H9 (cell line): ENCODE results near the gene FBH1. TPM values are rescaled to one million over a fixed set of nuclear protein-coding genes. Genes with fewer than 3 reads are reported as not detected.

Source experiments
- DNase-seq: peaks from one replicate; pipeline ENCODE4 v3.0.0-alpha.2; 2017
- H2AFZ ChIP-seq: one replicate; pipeline ENCODE4 v1.6.1; 2013; ENCODE audit warnings: mild to moderate bottlenecking, low read length, control low read depth, moderate library complexity
- H2AK5ac ChIP-seq: 2 replicates; pipeline ENCODE4 v1.6.1; 2013; ENCODE audit warnings: low read length, control low read depth, mixed read lengths; ENCODE audit not compliant: insufficient read length
- H2BK120ac ChIP-seq: one replicate; pipeline ENCODE4 v1.6.1; 2013; ENCODE audit warnings: low read depth, mild to moderate bottlenecking, low read length, control low read depth, inconsistent platforms; ENCODE audit not compliant: poor library complexity, severe bottlenecking
- H2BK12ac ChIP-seq: 2 replicates; pipeline ENCODE4 v1.6.1; 2013; ENCODE audit warnings: low read length, control low read depth, mixed read lengths, low read depth; ENCODE audit not compliant: insufficient read length
- H2BK15ac ChIP-seq: 2 replicates; pipeline ENCODE4 v1.6.1; 2013; ENCODE audit warnings: low read depth, low read length, control low read depth
- H2BK20ac ChIP-seq: one replicate; pipeline ENCODE4 v1.6.1; 2013; ENCODE audit warnings: low read depth, mild to moderate bottlenecking, low read length, control low read depth, inconsistent platforms; ENCODE audit not compliant: poor library complexity, severe bottlenecking
- H2BK5ac ChIP-seq: 2 replicates; pipeline ENCODE4 v1.6.1; 2013; ENCODE audit warnings: low read length, control low read depth, mixed read lengths; ENCODE audit not compliant: insufficient read length
- H3K14ac ChIP-seq: 2 replicates; pipeline ENCODE4 v1.6.1; 2013; ENCODE audit warnings: low read length, control low read depth; ENCODE audit not compliant: insufficient read depth
- H3K18ac ChIP-seq: 2 replicates; pipeline ENCODE4 v1.6.1; 2013; ENCODE audit warnings: low read depth, mild to moderate bottlenecking, mixed read lengths, low read length, control low read depth; ENCODE audit not compliant: insufficient read length
- H3K23ac ChIP-seq: 2 replicates; pipeline ENCODE4 v1.6.1; 2013; ENCODE audit warnings: low read length, control low read depth, mixed read lengths, low read depth; ENCODE audit not compliant: insufficient read length
- H3K23me2 ChIP-seq: 2 replicates; pipeline ENCODE4 v1.6.1; 2013; ENCODE audit warnings: low read depth, mild to moderate bottlenecking, mixed read lengths, low read length, control low read depth; ENCODE audit not compliant: insufficient read length, poor library complexity, severe bottlenecking
- H3K27ac ChIP-seq: 2 replicates; pipeline ENCODE4 v1.5.1; 2013; ENCODE audit warnings: low read length, control low read depth, mixed read lengths, low read depth; ENCODE audit not compliant: insufficient read length
- H3K27me3 ChIP-seq: 2 replicates; pipeline ENCODE4 v1.6.1; 2013; ENCODE audit warnings: low read length, control low read depth, inconsistent platforms; ENCODE audit not compliant: insufficient read depth
- H3K4ac ChIP-seq: 2 replicates; pipeline ENCODE4 v1.6.1; 2013; ENCODE audit warnings: low read depth, mild to moderate bottlenecking, control low read depth, inconsistent platforms, low read length, moderate library complexity
- H3K4me1 ChIP-seq: 2 replicates; pipeline ENCODE4 v1.6.1; 2013; ENCODE audit warnings: low read length, control low read depth, inconsistent platforms; ENCODE audit not compliant: insufficient read depth
- H3K4me2 ChIP-seq: 2 replicates; pipeline ENCODE4 v1.6.1; 2013; ENCODE audit warnings: low read length, control low read depth, mixed read lengths; ENCODE audit not compliant: insufficient read length, insufficient read depth
- H3K56ac ChIP-seq: 2 replicates; pipeline ENCODE4 v1.6.1; 2013; ENCODE audit warnings: low read depth, mild to moderate bottlenecking, mixed read lengths, low read length, control low read depth; ENCODE audit not compliant: insufficient read length
- H3K79me1 ChIP-seq: 2 replicates; pipeline ENCODE4 v1.6.1; 2013; ENCODE audit warnings: low read depth, mild to moderate bottlenecking, moderate library complexity, low read length, control low read depth, inconsistent platforms; ENCODE audit not compliant: insufficient read depth, poor library complexity, severe bottlenecking
- H3K79me2 ChIP-seq: 2 replicates; pipeline ENCODE4 v1.6.1; 2013; ENCODE audit warnings: low read length, control low read depth, inconsistent platforms; ENCODE audit not compliant: insufficient read depth
- H3K9ac ChIP-seq: 2 replicates; pipeline ENCODE4 v1.6.1; 2013; ENCODE audit warnings: low read length, control low read depth, mixed read lengths; ENCODE audit not compliant: insufficient read length; ENCODE audit errors: extremely low read depth
- H3K9me3 ChIP-seq: one replicate; pipeline ENCODE4 v1.6.1; 2013; ENCODE audit warnings: low read depth, low read length, inconsistent platforms; ENCODE audit not compliant: control insufficient read depth
- H3T11ph ChIP-seq: one replicate; pipeline ENCODE4 v1.6.1; 2013; ENCODE audit warnings: mild to moderate bottlenecking, low read length, control low read depth, inconsistent platforms
- H4K20me1 ChIP-seq: one replicate; pipeline ENCODE4 v1.6.1; 2013; ENCODE audit not compliant: control insufficient read depth, insufficient read length, insufficient read depth
- H4K5ac ChIP-seq: 2 replicates; pipeline ENCODE4 v1.6.1; 2013; ENCODE audit warnings: low read depth, mild to moderate bottlenecking, mixed read lengths, low read length, control low read depth; ENCODE audit not compliant: insufficient read length
- H4K8ac ChIP-seq: replicated peaks from 2 replicates; pipeline ENCODE4 v1.6.1; 2013; ENCODE audit warnings: low read length, control low read depth, mixed read lengths, low read depth; ENCODE audit not compliant: insufficient read length
- H4K91ac ChIP-seq: 2 replicates; pipeline ENCODE4 v1.6.1; 2013; ENCODE audit warnings: low read depth, mild to moderate bottlenecking, moderate library complexity, mixed read lengths, low read length, control low read depth; ENCODE audit not compliant: insufficient read length
- H3K27ac Mint-ChIP-seq, 3 experiments: 2 replicates in 2 of 3; 3 replicates in 1 of 3; pipeline ENCODE4 v1.8.0; 2020 to 2021; ENCODE audit warnings: mixed read lengths in 3 of 3, mild to moderate bottlenecking in 1 of 3, moderate library complexity in 1 of 3
- H3K27me3 Mint-ChIP-seq: 2 replicates; pipeline ENCODE4 v1.8.0; 2021; ENCODE audit warnings: low read depth, mild to moderate bottlenecking, moderate library complexity, mixed read lengths
- H3K36me3 Mint-ChIP-seq, 3 experiments: 2 replicates in 2 of 3; 3 replicates in 1 of 3; pipeline ENCODE4 v1.8.0; 2020 to 2021; ENCODE audit warnings: low read depth in 3 of 3, mixed read lengths in 3 of 3; ENCODE audit not compliant: insufficient read depth in 1 of 3
- H3K4me1 Mint-ChIP-seq, 2 experiments: 2 replicates each; pipeline ENCODE4 v1.8.0; 2020; ENCODE audit warnings: mixed read lengths in 2 of 2
- H3K4me3 Mint-ChIP-seq, 2 experiments: 2 replicates in 1 of 2; 3 replicates in 1 of 2; pipeline ENCODE4 v1.8.0; 2020 to 2021; ENCODE audit warnings: mild to moderate bottlenecking in 2 of 2, mixed read lengths in 2 of 2, moderate library complexity in 1 of 2
- H3K9me3 Mint-ChIP-seq, 2 experiments: 2 replicates in 1 of 2; 3 replicates in 1 of 2; pipeline ENCODE4 v1.8.0; 2020; ENCODE audit warnings: mild to moderate bottlenecking in 2 of 2, mixed read lengths in 2 of 2, moderate library complexity in 1 of 2
- CTCF ChIP-seq: fragments of 200-600 bp; sonication (generic); conservative IDR thresholded peaks from 3 replicates; pipeline ENCODE4 v1.8.0; 2021; ENCODE audit warnings: antibody characterized with exemption, mild to moderate bottlenecking
- WGBS: extraction: QIAGEN DNeasy Blood & Tissue Kit; methylation state at CpG from one replicate; pipeline ENCODE4 v1.1.7; 2013; ENCODE audit warnings: missing lambda C conversion rate, low lambda C conversion rate, mixed read lengths; ENCODE audit not compliant: insufficient read length; ENCODE audit errors: extremely low coverage; 5-methylcytosine and 5-hydroxymethylcytosine counted together
- total RNA-seq: library from RNA; stranded (reverse); gene quantifications from 2 replicates; pipeline ENCODE4 v1.2.1, GENCODE V29; 2021

FBH1 gene
- total RNA-seq, 1 experiment from 2014 or later = 52.2 TPM

GRCh38 chr10:5971315-5971832 is 81.3 kb downstream of the FBH1 start:
- Histone ChIP-seq H4K20me1 (no peaks in the 10 kb centered on the region), H3K9ac (no peak overlapping the region), H3K4me1 (no peaks in the 10 kb centered on the region), H4K8ac (no peak overlapping the region), H4K5ac (no peak overlapping the region), H2BK15ac (no peak overlapping the region), H3K23ac (no peak overlapping the region), H3K4ac (no peak overlapping the region), H2AFZ (no peak overlapping the region), H3K4me2 (no peak overlapping the region), H2AK5ac (no peak overlapping the region), H3K79me2 (no peaks in the 10 kb centered on the region), H3K14ac (no peak overlapping the region), H3K18ac (no peak overlapping the region), H3K27me3 (peaks cover 5% of the 10 kb centered on the region; the same call in 1 of the 2 replicates), H2BK20ac (no peak overlapping the region), H3K27ac (no peak overlapping the region), H2BK5ac (no peak overlapping the region), H4K91ac (no peak overlapping the region), H2BK12ac (no peak overlapping the region), H3T11ph (no peak overlapping the region), H3K23me2 (no peaks in the 10 kb centered on the region), H3K9me3 (no peaks in the 10 kb centered on the region), H2BK120ac (no peak overlapping the region), H3K56ac (no peak overlapping the region), H3K79me1 (no peaks in the 10 kb centered on the region)
- DNase-seq = no peak
- WGBS = no CpG with 5 or more reads among the region's 8 CpGs
- H3K9me3 Mint-ChIP-seq = no peaks in the 10 kb centered on the region; a peak in 1 of 5 replicates
- no peak for TF ChIP-seq CTCF
- no peak overlapping the region for H3K27ac Mint-ChIP-seq
- no peaks in the 10 kb centered on the region for H3K36me3 Mint-ChIP-seq
- no peak overlapping the region for H3K4me3 Mint-ChIP-seq
- H3K4me1 Mint-ChIP-seq = peaks cover 1 to 3% of the 10 kb centered on the region in 2 experiments
- peaks cover 40% of the 10 kb centered on the region for H3K27me3 Mint-ChIP-seq
